Stomach (tissue), 4 donors: ENCODE data around the gene NPAS3.

Experiments used
- POLR2A ChIP-seq, 4 donors: fragments of 450-650 bp; IDR thresholded peaks; one replicate each; pipeline ENCODE4 v1.6.1; 2016; ENCODE audit warnings: antibody characterized with exemption in 4 of 4, control low read depth in 2 of 4, mild to moderate bottlenecking in 1 of 4, moderate library complexity in 1 of 4
- POLR2AphosphoS5 ChIP-seq, 3 donors: sonication (generic); formaldehyde crosslinking; IDR thresholded peaks; one replicate each; pipeline ENCODE4 v1.6.1; 2016; ENCODE audit warnings: antibody characterized with exemption in 3 of 3
- TF ChIP-seq, protein P1 (sequence below), 7 experiments: fragments of 450-650 bp in 4 of 7; fragments of 200-600 bp in 3 of 7; sonication (generic) in 3 of 7; IDR thresholded peaks; one replicate each; pipeline ENCODE4 v1.5.1; 2016 to 2019; ENCODE audit warnings: antibody characterized with exemption in 7 of 7, control low read depth in 2 of 7, mild to moderate bottlenecking in 1 of 7

DNA sequence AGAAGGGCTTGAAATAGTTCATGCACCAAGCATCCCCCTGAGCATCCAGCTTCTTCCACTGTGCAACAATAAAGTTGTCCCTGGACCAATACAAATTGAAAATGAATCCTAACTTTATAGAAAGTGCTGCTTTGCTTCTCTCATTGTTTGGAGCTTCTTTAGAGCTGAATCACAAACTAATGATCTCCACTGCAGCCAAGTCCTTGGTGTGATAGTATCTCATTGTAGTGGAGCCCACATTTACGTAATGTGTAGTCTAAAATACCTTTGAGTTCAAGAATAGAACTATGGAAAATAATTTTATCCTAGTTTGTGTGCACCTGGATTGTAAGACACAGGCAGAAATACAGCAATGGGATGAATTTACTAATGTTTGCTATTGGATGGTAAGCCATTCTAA is 692.3 kb downstream of the NPAS3 start:
- TF ChIP-seq, protein P1, sequence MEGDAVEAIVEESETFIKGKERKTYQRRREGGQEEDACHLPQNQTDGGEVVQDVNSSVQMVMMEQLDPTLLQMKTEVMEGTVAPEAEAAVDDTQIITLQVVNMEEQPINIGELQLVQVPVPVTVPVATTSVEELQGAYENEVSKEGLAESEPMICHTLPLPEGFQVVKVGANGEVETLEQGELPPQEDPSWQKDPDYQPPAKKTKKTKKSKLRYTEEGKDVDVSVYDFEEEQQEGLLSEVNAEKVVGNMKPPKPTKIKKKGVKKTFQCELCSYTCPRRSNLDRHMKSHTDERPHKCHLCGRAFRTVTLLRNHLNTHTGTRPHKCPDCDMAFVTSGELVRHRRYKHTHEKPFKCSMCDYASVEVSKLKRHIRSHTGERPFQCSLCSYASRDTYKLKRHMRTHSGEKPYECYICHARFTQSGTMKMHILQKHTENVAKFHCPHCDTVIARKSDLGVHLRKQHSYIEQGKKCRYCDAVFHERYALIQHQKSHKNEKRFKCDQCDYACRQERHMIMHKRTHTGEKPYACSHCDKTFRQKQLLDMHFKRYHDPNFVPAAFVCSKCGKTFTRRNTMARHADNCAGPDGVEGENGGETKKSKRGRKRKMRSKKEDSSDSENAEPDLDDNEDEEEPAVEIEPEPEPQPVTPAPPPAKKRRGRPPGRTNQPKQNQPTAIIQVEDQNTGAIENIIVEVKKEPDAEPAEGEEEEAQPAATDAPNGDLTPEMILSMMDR (IDR thresholded peaks at IDR 0.05) = no peak
- TF ChIP-seq POLR2A (IDR thresholded peaks at IDR 0.05) (no peak), POLR2AphosphoS5 (IDR thresholded peaks at IDR 0.05) (no peak)
